HCEC 1CT (cell line): ENCODE measurements around the gene SND1.

Experiments used
- DNase-seq: peaks from one replicate; pipeline ENCODE4 v3.0.0-alpha.2; 2017

SND1 gene

DNA sequence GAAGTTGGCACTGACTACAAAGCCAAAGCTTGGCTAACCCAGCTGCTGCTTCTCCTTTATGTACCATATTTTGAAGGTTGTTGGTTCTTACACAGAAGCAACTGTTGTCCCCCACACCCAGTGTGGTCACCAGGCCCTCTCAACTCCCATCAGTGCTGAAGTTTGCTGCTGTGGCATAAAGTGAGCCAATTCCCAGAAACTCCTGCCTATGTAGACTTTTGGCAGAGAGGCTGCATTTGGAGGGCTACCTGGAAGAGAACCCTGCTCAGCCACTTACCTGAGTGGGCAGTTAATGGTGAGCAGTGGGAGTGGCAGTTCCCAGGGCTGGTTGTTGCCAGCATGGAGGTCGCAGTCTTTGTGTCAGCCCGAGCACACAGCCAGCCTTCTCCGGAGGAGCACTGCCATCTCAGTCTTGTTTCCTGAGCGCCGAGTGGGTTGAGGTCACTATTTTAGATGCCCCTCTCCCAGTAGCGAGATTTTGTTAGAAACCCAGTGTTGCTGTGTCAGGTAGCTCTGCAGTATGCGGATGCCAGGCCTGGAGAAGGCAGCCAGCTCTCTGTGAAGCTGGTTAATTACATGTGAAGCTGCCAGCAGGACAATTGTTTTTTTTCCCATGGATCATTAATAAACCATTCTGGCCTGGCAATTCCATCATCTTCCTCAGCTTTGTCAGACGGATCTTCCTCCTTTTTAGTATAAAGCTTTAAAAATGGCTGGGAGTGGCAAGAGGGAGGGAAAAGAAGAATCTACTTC lies 354.7 kb downstream of the SND1 start:
- no peak for DNase-seq

DNA sequence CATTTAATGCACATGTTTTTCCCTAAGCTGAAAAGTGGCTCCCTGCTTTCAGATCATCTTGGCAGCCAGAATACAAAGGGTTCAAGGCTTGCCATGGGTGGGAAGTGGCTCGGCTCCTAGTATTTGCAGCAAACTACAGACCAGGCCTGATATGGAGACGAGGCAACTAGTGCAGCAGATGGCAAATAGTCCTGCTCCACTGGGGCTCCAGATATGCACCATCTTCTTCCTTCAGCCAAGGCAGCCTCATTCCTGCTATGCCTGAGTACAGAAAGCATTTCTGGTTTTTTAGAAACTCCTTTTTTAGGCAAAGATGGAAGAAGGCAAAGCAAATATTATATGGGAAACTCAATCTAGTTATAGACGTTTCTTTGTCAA lies 355.3 kb downstream of the SND1 start:
- DNase-seq: no peak

DNA sequence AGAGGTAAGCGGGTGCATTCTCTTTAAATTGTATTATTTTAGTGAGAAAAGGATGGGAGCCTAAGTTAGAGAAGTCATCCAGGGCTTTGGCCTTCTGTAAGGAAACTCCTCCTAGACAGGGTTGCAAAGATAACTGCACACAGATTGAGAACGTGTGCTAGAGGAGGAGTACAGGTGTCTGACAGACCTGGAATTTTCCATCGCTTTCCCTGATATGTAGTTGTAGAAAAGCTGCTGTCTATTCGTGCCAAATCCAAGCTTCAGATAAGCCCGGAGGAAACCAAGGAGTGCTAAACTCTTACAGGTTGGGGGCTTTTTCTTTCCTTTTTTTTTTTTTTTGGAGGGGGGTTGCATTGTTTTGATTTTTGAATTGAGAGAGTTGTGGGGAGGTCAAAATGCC lies 356.1 kb downstream of the SND1 start:
- DNase-seq: no peak

DNA sequence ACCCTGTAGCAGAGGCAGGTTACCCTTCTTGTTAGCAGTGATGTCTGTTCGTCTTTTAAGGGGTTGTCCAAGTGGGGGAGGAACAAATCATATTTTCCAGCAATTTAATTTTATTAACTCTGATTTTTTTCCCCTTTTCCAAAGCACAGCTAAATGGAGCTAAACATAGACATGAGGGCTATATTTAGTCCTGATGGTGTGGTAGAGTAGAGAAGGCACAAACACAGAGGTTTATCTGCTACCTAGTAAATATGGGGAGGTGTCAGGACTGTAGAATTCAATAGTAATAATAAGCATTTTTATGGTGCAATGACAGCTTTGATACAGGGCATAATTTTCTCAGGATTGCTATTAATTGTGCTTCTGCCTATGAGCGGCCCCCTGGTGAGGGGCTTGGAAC lies 356.8 kb downstream of the SND1 start:
- DNase-seq: no peak

DNA sequence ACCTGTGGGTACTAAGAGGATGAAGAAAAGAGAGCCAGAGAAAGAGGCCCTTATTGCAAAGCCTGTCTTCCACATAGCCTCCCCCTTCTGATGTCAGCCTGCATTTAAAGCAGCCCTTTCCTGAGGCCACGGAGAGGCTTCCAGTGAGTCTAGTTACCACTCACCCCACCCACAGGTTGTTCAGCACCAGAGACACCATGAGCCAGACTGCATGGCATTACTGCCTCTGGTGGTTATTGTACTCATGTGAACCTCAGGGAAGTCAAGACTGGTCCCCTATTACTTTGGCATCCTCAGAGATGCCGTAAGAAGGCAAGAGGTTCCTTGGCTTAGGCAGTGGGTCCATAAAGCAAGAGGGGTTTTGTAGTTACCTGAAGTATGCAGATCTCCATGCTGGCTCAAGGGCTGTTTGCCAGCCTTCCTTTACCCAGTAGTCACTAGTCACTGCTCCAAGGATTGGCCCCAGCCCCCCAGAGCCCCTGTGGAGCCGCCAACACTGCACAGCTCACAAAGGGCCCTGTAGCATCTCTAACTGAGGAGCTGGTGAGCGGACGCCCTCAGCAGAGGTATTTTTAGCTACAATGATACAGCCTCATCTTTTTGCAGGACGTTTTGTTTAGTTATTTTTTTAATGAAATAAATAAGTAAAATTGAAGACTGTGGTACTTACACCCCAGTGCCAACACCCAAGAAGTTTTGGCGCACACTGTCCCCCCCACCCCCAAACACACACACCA lies 358.6 kb downstream of the SND1 start:
- no peak for DNase-seq

DNA sequence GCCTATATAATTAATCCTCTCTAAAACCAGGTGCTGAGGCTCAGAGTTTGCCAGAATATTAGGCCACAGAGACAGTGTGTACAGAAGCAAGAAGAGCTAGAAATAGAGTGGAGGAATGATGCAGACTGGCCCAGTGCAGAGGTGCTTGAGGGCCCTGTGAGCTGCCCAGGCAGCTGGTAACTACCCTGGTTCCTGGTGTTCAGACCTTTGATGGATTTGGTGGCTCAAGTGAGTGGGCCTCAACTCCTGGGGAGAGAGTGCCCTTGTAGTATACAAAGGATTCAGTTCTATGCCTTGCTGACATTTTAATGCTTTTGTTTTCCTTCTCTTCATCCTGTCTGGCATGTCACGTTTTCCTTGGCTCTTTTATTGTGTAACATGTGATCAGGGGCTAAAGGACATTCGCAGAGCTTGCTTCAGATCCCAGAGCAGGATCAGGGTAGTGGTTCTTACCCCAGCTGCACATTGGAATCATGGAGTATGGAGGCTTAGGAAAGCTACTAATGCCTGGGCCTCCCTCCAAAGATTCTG lies 359.2 kb downstream of the SND1 start:
- DNase-seq: no peak

DNA sequence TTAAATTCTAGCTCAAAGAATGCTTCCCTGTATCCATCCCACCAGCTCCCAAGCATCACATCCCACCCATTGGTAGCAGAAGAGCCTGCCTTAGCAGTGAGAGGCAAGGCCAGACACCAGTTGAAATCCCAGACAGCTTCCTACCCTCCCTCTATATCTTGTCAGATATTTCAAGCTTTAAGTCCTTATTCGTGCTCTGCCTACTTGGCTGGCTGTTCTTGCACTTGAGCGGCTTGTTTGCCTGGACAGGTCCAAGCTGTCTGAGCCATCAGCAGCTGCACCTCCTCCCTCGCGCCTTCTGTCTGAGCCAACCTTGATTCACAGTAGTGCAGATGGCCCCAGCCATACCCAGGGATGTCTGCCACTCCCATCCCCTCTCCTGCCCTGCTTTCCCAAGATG lies 362.8 kb downstream of the SND1 start:
- no peak for DNase-seq

DNA sequence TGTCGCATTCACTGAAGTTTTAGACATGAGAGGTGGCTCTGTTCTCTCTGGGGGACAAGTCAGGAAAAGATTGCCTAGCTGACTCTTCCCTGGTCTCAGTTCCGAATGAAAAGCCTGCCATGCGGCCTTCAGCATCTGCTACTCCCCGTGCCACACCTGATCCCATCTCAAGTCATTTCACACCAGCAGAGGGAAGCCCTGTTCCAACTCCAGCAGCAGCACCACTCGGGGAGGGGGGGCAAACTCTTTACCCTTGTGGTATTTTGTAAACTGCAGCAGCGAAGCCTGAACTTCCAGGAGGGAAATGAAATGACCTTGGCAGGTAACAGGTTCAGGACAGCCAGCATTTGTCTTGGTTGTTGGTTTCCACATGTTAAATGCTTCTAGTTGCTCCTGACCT lies 365.5 kb downstream of the SND1 start:
- no peak for DNase-seq

DNA sequence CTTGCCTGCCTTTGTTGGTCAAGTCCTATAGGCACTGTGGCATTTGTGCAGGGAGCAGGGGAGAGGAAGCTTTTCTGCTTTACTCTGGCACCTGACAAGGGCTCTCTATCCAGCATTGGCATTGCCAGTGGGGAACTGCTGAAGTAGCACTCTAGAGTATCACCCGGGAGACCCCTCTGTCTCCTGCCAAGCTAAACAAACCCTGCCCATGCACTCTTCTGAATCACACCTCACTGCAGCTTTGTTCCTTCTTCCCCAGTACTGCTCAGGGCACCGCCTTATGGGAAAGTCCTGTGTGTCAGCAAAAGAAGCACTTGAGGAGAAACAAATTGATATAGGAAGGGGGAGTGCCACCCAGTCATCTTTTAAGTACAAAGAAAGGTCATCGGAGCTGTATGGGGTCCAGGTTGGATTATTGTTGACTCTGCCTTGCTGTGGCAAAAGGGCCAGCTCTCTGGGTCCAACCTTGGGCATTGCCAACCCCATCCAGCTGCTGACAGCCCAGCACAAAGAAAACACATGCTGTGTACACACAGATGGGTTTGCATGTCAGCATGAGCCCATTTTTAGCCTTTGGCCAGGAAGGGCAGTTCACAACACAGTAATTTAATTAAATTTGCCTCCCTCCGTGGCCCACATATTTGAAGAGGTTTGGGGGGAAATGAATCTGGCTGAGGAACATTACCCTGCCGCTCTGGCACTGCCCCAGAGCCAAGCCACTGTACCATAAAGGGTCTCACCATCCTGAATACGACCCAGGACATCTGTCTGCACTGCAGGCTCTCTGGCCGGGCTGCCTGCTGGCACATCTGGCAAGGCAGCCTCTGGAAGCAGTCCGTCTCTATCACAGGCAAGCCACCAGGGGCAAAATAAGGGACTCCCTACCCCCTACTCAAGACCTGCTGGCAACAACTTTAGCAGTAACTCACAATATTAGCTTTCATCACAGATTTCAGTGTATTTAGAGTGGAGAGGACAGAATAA lies 366.2 kb downstream of the SND1 start:
- no peak for DNase-seq

DNA sequence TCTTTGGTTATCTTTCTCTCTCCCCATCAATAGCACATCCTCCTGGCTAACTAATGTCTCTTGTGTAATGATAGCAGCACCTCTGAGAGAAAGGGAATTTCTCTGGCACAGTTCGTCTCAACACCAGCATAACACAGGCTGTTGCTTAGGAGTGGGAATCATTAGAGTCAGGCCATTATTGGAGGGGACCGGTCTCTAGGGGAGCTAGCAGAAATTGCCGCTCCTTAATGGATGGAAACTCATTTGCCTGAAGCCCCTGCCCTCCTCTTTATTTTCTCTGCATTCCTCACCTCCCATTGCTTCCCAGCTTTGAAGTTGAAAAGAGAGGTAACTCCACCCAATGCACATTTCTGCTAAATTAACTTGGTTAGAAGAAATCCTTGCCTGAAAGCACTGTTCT lies 367.3 kb downstream of the SND1 start:
- DNase-seq: no peak

DNA sequence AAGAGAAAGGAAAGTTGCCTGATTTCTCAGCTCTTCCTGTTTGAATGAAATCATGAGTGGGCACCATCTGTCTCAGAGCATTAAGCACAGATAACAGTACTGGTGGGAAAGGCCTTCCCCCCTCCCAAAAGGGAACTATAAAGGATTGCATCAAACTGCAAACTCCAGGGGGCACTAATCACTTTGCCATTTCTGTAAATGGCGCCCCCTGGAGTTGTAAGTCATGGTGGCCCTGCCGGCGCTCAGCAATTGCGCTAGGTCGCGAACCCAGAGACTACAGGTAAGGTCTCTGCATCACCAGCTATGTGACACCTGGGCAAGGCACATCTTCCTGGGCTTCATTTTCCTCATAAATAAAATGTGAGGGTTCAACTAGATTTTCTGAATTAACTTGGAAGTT lies 368.2 kb downstream of the SND1 start:
- no peak for DNase-seq

DNA sequence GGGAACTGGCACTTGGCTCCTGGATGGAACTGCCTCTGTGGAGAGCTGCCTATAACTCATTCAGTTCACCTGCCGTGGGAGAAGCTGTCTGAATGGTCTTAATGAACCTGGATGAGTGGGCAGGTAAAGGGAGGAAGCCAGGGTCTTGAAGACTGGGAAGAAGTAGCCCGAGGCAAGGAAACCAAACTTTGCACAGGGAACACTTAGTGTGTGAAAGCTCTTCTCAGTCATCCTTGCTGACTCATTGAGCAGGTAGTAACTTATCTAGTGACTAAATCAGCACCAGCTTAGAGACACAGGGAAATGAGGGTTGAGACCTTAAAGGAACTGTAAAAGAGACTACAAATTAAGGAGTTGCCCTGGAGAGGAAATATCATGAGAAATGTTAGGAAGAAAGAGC lies 369.4 kb downstream of the SND1 start:
- peak; percentile 21 for DNase-seq

DNA sequence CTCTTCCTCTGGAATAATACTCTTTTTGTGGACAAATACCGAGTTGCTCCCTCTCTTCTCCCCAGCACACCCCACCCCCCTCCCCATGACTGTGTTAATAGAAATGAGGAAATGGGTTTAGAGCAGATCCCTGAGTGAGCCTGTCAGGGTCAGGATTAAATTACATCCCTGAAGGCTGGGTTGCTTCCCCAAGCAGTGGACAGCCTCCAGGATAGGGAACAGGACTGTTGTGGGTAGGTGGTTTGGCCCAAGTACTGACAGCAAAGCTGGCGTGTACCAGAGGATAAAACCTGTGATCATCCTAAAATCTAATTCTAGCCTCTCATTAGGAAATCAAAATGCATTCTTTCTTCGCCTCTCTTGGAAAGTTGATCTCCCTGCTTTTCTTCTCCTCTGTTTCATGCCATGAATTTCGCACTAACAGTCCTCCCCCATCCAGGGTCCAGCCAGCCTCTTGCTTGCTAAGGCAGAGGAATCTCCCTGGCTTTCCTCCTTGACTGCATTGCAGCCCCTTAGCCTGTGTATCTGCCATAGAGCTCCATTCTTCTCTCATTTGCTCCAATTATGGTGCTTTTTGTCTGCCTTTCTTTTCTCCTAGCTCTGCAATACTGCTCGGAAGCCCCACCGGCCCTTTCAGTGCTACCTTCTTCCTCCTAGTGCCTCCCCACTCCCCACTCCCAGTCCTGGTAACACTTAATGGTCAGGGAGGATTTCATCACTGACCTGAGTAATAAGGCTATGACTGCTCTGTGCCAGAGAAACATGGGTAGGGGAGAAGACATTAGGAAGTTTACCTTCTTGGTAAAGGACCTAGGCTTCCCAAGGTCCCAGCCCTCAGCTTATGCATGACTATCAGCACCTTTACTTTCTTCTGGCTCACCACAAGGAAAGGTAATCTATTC lies 370.9 kb downstream of the SND1 start:
- DNase-seq: peak; percentile 78

DNA sequence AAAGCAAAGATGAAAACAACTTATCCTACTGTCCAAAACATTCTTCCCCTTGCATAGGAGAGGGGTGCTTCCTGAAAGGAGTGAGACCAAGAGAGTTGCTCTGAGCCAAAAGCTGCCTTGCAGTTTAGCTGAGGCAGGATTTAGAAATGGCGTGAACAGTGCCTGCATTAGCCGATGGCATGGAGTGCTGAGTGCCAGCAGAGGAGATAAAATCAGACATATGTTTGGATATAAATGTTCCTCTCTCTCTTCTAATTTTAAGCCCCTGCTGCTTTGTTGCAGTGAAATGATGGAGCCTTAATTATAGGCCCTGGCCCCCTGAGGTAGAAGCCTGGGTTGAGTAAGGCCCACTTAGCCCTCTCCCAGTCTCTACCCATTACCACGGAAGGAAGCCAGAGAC lies 372.2 kb downstream of the SND1 start:
- DNase-seq: no peak

DNA sequence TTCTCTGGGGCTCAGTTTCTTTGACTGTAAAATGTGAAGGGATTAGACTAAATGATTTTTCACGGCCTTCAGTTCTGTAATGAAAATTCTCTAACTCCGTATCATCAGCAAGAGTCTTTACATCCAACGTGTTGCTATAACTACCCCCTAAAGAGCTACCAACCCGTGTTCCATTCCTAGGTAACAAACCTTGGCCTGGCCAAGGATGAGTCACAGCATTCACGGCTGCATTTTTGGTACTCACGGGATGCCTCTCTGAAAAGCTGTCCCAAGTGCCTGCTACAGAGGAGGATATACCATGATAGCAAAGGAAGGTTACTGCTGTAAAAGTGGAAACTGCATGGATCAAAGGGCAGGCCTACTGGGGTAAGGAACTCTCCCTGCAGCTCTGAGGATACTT lies 373.4 kb downstream of the SND1 start:
- DNase-seq: peak; percentile 26

DNA sequence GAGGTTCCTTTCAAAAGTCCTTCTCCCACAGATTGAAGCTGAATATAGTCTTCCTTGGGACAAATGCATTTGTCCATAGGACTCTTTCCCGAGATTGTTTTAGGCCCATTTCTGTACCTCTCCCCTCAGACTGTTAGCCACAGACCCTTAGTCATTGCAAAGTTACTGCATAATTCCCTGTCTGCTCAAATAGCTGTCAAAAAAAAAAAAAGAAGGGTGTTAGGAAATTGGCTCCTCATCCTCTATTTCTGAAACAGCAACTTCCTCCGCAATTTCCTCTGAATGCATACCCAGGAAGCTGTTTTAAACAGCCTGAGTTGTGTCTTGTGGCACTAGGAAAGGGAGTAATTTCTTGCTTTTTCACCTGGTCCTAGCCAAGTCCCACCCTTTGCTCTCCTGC lies 373.8 kb downstream of the SND1 start:
- DNase-seq: no peak

DNA sequence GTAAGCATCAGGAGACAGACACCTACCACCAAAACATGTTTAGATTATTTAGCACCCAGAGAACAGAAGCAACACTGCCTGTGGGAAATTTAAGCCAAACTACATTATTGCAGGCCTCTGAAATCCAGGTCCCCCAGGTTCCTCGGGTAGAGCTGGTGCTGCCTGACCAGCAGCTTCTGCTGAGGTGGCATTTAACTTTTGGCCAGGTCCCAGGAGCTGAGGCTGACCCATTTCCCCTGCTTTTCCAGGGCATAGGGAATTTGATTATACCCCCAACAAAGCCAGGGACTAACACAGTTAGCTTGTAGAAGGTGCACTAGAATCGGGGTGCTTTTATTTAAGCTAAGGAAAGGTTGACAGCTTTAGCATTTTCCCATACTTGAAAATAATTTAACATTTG lies 374.6 kb downstream of the SND1 start:
- DNase-seq: no peak

DNA sequence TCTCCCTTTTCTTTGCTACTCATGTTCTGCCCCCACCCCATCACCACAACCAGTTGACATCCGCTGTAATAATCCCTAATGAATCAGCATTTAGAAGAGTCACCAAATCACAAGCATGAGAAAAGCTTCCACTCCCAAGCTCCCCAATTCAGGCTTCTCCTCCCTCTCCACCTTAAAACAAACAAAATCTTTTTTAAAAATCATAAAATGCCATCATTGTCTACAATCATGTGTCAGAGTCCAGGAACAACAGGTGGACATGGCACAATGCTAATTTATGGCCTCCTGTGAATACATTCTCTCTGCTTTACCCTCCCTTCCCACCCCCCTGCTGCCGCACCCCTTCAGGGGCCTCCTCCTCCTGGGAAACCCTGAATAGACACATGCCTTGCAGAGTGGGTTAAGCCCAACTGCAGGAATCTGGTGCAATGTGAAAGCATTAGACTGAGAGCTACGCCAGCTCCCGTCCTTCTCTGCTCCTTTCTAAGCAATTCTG lies 375.5 kb downstream of the SND1 start:
- no peak for DNase-seq

DNA sequence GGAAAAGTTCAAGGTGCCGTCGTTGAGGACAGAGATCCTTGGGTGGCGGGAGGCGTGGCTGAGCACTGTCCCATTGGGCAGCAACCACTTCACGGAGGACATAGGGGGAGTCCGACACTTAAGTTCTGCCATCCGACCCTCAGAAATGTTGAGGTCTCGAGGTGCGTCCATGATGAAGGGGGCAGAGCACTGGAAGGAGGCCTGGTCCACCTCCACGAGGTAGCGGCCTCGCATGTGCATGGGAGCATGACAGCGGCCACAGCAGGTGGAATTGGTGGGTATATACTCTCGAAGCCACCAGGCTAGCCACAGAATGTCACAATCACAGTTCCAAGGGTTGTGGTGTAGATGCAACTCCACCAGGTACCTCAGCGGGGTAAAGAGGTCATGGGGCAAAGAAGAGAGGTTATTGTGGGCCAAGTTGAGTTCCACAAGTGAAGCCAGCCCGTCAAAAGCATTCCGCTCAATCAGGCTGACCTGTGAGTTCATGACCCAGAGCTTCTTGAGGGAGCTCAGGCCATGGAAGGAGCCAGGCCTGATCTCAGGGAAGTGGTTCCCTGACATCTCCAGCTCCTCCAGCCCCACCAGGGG lies 377.5 kb downstream of the SND1 start:
- DNase-seq: no peak

DNA sequence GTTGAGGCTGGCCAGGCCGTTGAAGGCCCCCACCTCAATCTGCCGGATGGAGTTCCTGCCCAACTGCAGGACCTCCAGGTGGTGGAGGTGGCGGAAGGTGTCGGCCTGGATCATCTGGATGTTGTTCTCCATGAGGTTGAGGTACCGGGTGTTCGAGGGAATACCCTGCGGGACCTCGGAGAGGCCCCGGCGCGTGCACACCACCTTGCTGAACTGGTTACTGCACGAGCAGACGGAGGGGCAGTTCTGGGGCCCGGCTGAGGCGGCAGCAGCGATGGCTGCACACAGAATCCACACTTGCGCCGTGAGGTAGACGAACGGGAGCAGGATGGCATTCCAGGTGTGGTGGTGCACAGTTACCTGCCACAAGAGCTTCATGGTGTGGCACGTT lies 378.3 kb downstream of the SND1 start:
- DNase-seq: no peak
